Vagina (tissue), 2 donors: ENCODE results near the gene TMIGD1.

Experiments
- CTCF ChIP-seq, 3 experiments: fragments of 450-650 bp in 2 of 3; fragments of 200-600 bp in 1 of 3; sonication (generic) in 1 of 3; IDR thresholded peaks; one replicate each; pipeline ENCODE4 v1.5.1; 2017 to 2019; ENCODE audit warnings: antibody characterized with exemption in 3 of 3, mild to moderate bottlenecking in 2 of 3, moderate library complexity in 2 of 3
- POLR2A ChIP-seq, 2 donors: fragments of 450-650 bp; IDR thresholded peaks; one replicate each; pipeline ENCODE4 v1.6.1; 2017; ENCODE audit warnings: antibody characterized with exemption in 2 of 2, mild to moderate bottlenecking in 2 of 2, moderate library complexity in 2 of 2
- POLR2AphosphoS5 ChIP-seq, 2 donors: sonication (generic); formaldehyde crosslinking; IDR thresholded peaks; one replicate each; pipeline ENCODE4 v1.9.0; 2017; ENCODE audit warnings: antibody characterized with exemption in 2 of 2, mild to moderate bottlenecking in 2 of 2, low read depth in 1 of 2; ENCODE audit not compliant: insufficient read depth in 1 of 2

GRCh38 chr17:30292286-30292858, 41.5 kb downstream of the TMIGD1 start:
- TF ChIP-seq CTCF (IDR thresholded peaks at IDR 0.05) (no peak), POLR2A (IDR thresholded peaks at IDR 0.05) (no peak), POLR2AphosphoS5 (IDR thresholded peaks at IDR 0.05; ENCODE audit: insufficient read depth in 1 of 2, low read depth in 1 of 2) (no peak)
